Stomach (tissue), 9 donors: ENCODE results near the gene ARHGAP1. TPM values are rescaled to one million over a fixed set of nuclear protein-coding genes. Genes with fewer than 3 reads are reported as not detected.

Experiments used
- DNase-seq, 2 donors: peaks; one replicate each; pipeline versions ENCODE4 v3.0.0 to v3.0.0-alpha.2; 2013 to 2019
- H3K27ac ChIP-seq, 5 donors: fragments of 200-600 bp in 4 of 5; sonication (generic) in 4 of 5; one replicate each; pipeline ENCODE4 v1.5.1; 2013 to 2019; ENCODE audit warnings: mild to moderate bottlenecking in 1 of 5, moderate library complexity in 1 of 5
- H3K27me3 ChIP-seq, 3 donors: fragments of 200-600 bp; sonication (generic); one replicate each; pipeline ENCODE4 v1.5.1; 2017 to 2019; ENCODE audit warnings: mixed run types in 1 of 3
- H3K36me3 ChIP-seq, 4 donors: fragments of 200-600 bp; sonication (generic); 1 replicate in 3 of 4; 2 replicates in 1 of 4; pipeline ENCODE4 v1.5.1; 2016 to 2019
- H3K4me1 ChIP-seq, 4 donors: fragments of 200-600 bp; sonication (generic); one replicate each; pipeline ENCODE4 v1.5.1; 2016 to 2019
- H3K4me3 ChIP-seq, 4 donors: fragments of 200-600 bp; sonication (generic) in 3 of 4; one replicate each; pipeline ENCODE4 v1.5.1; 2016 to 2019; ENCODE audit warnings: mild to moderate bottlenecking in 1 of 4
- H3K9me3 ChIP-seq, 4 donors: fragments of 200-600 bp; sonication (generic); one replicate each; pipeline ENCODE4 v1.5.1; 2016 to 2019
- EP300 ChIP-seq: sonication (generic); formaldehyde crosslinking; IDR thresholded peaks from one replicate; pipeline ENCODE4 v1.6.1; 2017; ENCODE audit warnings: antibody characterized with exemption
- POLR2A ChIP-seq, 4 donors: fragments of 450-650 bp; IDR thresholded peaks; one replicate each; pipeline ENCODE4 v1.6.1; 2016; ENCODE audit warnings: antibody characterized with exemption in 4 of 4, control low read depth in 2 of 4, mild to moderate bottlenecking in 1 of 4, moderate library complexity in 1 of 4
- POLR2AphosphoS5 ChIP-seq, 3 donors: sonication (generic); formaldehyde crosslinking; IDR thresholded peaks; one replicate each; pipeline ENCODE4 v1.6.1; 2016; ENCODE audit warnings: antibody characterized with exemption in 3 of 3
- WGBS, 5 donors: extraction: QIAGEN DNeasy Blood & Tissue Kit in 3 of 5; methylation state at CpG; one replicate each; pipeline versions ENCODE4 v1.1.5 to v1.1.7; 2013 to 2018; 5-methylcytosine and 5-hydroxymethylcytosine counted together
- intact Hi-C: fragments of 100-400 bp; cut with DNase I; formaldehyde crosslinking; loops from one replicate; pipeline ENCODE4 v1.15.1; 2023; ENCODE audit warnings: low total_unique reads
- polyA plus RNA-seq, 3 donors: library from polyadenylated mRNA; stranded (reverse); fragments of 200-250 nt; gene quantifications; one replicate each; pipeline ENCODE4 v1.2.3, GENCODE V29; 2013
- total RNA-seq, 5 donors: library from RNA; depleted of rRNA; stranded (reverse); fragments of >200 nt; gene quantifications; one replicate each; pipeline versions ENCODE4 v1.1.0 to v1.2.3, GENCODE V29; 2014 to 2016
- TF ChIP-seq, protein P1 (sequence below), 7 experiments: fragments of 450-650 bp in 4 of 7; fragments of 200-600 bp in 3 of 7; sonication (generic) in 3 of 7; IDR thresholded peaks; one replicate each; pipeline ENCODE4 v1.5.1; 2016 to 2019; ENCODE audit warnings: antibody characterized with exemption in 7 of 7, control low read depth in 2 of 7, mild to moderate bottlenecking in 1 of 7
- donor health status: healthy with polysubstance abuse.
- donor health status: Bipolar disorder and iron deficiency.
- donor health status: healthy.

Gene ARHGAP1
- total and polyA plus RNA-seq, 8 donors: 21.1 to 82.9 (median 31.3) TPM

DNA sequence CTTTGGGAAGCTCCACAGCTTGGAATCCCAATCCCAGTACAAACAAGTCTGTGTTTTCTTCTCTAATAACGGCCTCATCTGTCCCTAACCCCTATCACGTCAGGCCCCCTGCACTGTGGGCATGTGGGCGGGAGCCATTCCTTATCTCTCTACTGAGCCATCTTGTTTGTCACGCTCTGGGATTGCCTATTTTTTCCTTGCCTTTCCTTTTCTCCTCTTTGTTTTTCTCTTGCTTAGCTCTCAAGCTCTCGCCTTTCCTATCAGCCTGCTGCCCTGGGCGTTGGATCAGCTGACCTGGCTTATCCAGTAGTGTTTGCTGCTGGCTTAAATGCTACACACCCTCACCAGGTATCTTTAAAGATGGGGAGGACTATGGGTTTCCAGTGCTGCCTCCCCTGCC is 35.8 kb downstream of the ARHGAP1 start:
- no peak for DNase-seq
- no peaks in the 10 kb centered on the region for H3K9me3 ChIP-seq
- H3K27me3 ChIP-seq: no peaks in the 10 kb centered on the region
- H3K4me3 ChIP-seq: no peak overlapping the region
- WGBS, 5 donors: 43 to 72% (median 57%) methylated on average over 6 of the region's 6 CpGs
- intact Hi-C loops: no loop called here
- TF ChIP-seq EP300 (no peak), POLR2A (IDR thresholded peaks at IDR 0.05) (no peak), POLR2AphosphoS5 (IDR thresholded peaks at IDR 0.05) (no peak)
- TF ChIP-seq, protein P1, sequence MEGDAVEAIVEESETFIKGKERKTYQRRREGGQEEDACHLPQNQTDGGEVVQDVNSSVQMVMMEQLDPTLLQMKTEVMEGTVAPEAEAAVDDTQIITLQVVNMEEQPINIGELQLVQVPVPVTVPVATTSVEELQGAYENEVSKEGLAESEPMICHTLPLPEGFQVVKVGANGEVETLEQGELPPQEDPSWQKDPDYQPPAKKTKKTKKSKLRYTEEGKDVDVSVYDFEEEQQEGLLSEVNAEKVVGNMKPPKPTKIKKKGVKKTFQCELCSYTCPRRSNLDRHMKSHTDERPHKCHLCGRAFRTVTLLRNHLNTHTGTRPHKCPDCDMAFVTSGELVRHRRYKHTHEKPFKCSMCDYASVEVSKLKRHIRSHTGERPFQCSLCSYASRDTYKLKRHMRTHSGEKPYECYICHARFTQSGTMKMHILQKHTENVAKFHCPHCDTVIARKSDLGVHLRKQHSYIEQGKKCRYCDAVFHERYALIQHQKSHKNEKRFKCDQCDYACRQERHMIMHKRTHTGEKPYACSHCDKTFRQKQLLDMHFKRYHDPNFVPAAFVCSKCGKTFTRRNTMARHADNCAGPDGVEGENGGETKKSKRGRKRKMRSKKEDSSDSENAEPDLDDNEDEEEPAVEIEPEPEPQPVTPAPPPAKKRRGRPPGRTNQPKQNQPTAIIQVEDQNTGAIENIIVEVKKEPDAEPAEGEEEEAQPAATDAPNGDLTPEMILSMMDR (IDR thresholded peaks at IDR 0.05): no peak
- H3K36me3 ChIP-seq: peaks cover 46 to 100% (median 99%) of the 10 kb centered on the region in 4 donors
- peak overlapping the region in 3 of 5 donors; percentile 13 to 33 (median 27) for H3K27ac ChIP-seq
- H3K4me1 ChIP-seq: peaks cover 0 to 18% (median 4%) of the 10 kb centered on the region in 4 donors

DNA sequence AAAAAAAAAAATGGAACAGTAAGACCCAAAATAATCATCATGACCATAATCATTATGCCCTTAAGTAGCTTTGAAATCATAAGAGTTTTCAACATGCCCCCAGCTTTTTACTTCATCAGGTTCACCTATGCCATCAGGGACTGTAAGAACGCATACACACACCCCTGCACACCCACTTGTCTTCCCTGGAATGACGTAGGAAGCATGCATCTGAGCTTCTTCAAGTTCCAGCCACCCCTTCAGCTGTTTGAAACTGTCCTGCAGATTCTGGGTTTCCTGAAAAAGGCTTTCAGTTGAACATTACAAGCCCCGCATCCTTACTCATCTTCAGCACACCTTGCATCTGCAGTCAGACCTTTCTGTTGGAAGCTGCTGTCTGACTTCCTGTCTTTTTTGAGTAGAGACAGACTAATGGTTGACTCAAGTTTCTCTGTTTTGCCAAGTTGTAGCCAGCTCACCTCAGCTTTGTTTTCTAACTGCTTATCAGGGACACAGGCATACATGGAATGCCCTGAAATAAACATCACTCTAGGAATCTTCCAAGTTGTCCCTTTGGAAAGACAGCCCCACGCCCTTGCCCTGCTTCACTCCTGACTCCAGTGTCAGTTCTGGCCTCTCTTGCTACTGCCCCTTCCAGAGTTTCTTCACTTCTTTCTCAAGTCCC is 37.0 kb downstream of the ARHGAP1 start:
- H3K4me3 ChIP-seq: no peak overlapping the region
- WGBS, 5 donors: 81 to 90% (median 87%) methylated on average over 4 of the region's 4 CpGs
- intact Hi-C loops: no loop called here
- H3K27ac ChIP-seq: peak overlapping the region in 1 of 5 donors; percentile 27
- TF ChIP-seq POLR2A (IDR thresholded peaks at IDR 0.05) (no peak), EP300 (no peak), POLR2AphosphoS5 (IDR thresholded peaks at IDR 0.05) (no peak)
- TF ChIP-seq, protein P1 (IDR thresholded peaks at IDR 0.05): no peak
- H3K9me3 ChIP-seq: no peaks in the 10 kb centered on the region
- no peaks in the 10 kb centered on the region for H3K27me3 ChIP-seq
- peaks cover 0 to 14% (median 4%) of the 10 kb centered on the region in 4 donors for H3K4me1 ChIP-seq
- no peak for DNase-seq
- peaks cover 46 to 100% (median 99%) of the 10 kb centered on the region in 4 donors for H3K36me3 ChIP-seq

DNA sequence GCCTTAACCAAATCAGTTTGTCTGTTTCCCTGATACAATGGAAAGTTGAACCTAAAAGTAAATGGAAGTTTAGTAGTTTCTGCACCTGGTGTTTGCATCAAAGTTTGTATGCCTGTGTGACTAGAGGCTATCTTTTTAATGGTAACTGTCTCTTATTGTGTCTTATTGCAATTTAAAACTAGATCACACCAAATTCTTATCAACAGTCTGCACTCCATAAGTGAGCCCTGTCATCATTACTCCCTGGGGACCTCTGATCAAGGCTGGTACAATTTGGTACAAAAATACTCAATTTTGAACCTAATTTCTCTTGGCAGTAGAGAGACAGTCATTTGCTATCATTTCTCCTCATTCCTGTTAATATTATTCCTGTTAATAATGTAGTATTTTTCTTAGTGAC is 38.1 kb downstream of the ARHGAP1 start:
- Histone ChIP-seq H3K27me3 (no peaks in the 10 kb centered on the region), H3K9me3 (no peaks in the 10 kb centered on the region), H3K4me1 (peaks cover 0 to 10% (median 3%) of the 10 kb centered on the region in 4 donors), H3K36me3 (peaks cover 50 to 100% (median 99%) of the 10 kb centered on the region in 4 donors), H3K27ac (no peak overlapping the region), H3K4me3 (no peak overlapping the region)
- DNase-seq: no peak
- intact Hi-C loops: no loop called here
- TF ChIP-seq POLR2AphosphoS5 (IDR thresholded peaks at IDR 0.05) (no peak), EP300 (no peak), POLR2A (IDR thresholded peaks at IDR 0.05) (no peak)
- TF ChIP-seq, protein P1 (IDR thresholded peaks at IDR 0.05): no peak

DNA sequence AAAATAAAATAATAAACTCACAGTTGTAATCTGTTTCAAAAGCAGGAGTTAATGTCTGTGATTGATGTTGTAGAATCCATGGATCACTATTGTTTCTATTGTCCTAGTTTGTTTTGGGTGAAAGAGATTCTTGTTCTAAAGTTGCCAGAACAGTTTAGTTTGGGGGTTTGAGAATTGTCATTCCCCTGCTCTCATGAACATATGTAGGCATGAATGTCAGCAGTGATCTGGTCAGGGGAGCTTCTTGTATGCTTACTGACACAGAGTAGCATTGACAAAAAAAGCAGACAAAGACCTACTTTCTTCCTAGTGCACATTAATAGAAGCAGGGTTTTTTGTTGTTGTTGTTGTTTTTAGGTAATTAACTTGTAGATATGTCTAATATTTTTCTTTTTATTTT is 38.6 kb downstream of the ARHGAP1 start:
- DNase-seq: no peak
- H3K36me3 ChIP-seq: peaks cover 55 to 100% (median 99%) of the 10 kb centered on the region in 4 donors
- no peak overlapping the region for H3K27ac ChIP-seq
- H3K4me1 ChIP-seq: peaks cover 0 to 5% (median under 1%) of the 10 kb centered on the region in 4 donors
- TF ChIP-seq POLR2A (IDR thresholded peaks at IDR 0.05) (no peak), POLR2AphosphoS5 (IDR thresholded peaks at IDR 0.05) (no peak), EP300 (no peak)
- TF ChIP-seq, protein P1 (IDR thresholded peaks at IDR 0.05): no peak
- H3K4me3 ChIP-seq: no peak overlapping the region
- H3K9me3 ChIP-seq: no peaks in the 10 kb centered on the region
- intact Hi-C loops: no loop called here
- H3K27me3 ChIP-seq: no peaks in the 10 kb centered on the region
